NCI-H128 (cell line): Measurements from ENCODE around the gene IGFL4.
A peak's percentile ranks its signal among the peaks of the same experiment; 100 is the strongest.
"Not testable (repeated sequence)": the region's sequence is repeated elsewhere in the genome, so short reads cannot be mapped to it uniquely, and the experiment has no call there.

Source experiments
- DNase-seq: peaks from one replicate; lab custom pipeline; 2025; ENCODE audit not compliant: unreplicated experiment; lab: John Stamatoyannopoulos, UW

IGFL4 gene

GRCh38 chr19:46040952-46041500 is at the start of gene IGFL4:
IGFL4 (minus strand) TSS chr19:46041002; CDS start chr19:46040962, 40 bp downstream.
- peak; percentile 14 for DNase-seq

- no peak for DNase-seq
Observed at GRCh38 chr19:46090444-46090843, 49.6 kb upstream of the IGFL4 start.

- DNase-seq, result no peak
Observed at GRCh38 chr19:46089432-46089831, 48.6 kb upstream of the IGFL4 start.

DNA sequence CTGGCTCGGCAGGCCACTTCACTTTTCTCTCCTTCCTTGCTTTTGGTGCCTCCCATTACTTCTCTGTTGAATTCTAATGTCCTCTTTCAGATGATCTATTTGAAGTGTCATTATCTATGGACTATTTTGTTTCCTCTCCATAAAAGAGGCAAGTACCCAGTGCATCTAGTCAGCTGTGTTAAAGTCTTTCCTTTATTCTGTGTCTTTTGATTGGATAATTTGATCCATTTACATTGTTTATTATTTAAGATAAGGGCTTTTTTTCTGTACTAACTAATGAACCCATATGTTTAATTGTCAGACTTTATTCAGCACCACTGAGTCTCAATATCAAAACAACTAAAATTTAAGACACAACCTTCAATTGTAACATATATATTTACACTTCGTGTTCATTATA is 47.3 kb upstream of the IGFL4 start:
- DNase-seq, result no peak

GRCh38 chr19:46085888-46086287 is 45.1 kb upstream of the IGFL4 start:
- DNase-seq, result no peak

- DNase-seq, result no peak
Observed at GRCh38 chr19:46082728-46083050, 41.9 kb upstream of the IGFL4 start.

GRCh38 chr19:46081928-46082727 is 41.3 kb upstream of the IGFL4 start:
- no peak for DNase-seq

DNA sequence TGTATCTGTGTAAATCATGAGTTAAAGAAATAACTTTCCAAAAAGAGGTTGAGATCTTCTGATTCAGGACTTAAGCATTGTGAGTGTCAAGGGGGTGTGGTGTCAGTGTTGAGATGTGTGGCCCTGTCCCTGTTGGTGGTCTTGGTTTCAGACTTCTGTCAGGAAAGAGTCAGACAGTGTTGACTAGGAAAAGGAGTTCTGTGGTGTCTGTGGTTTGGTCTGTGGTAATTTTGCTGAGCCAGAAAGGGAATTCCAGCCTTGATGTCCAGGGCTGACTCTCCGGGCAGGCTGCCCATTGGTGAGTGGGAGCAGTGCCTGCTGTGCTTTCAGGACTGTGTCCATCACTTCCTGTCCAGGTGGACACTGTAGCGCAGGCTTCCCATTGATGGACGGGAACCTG is 39.8 kb upstream of the IGFL4 start:
- DNase-seq, result no peak

- no peak for DNase-seq
Observed at GRCh38 chr19:46079576-46079975, 38.8 kb upstream of the IGFL4 start.

DNA sequence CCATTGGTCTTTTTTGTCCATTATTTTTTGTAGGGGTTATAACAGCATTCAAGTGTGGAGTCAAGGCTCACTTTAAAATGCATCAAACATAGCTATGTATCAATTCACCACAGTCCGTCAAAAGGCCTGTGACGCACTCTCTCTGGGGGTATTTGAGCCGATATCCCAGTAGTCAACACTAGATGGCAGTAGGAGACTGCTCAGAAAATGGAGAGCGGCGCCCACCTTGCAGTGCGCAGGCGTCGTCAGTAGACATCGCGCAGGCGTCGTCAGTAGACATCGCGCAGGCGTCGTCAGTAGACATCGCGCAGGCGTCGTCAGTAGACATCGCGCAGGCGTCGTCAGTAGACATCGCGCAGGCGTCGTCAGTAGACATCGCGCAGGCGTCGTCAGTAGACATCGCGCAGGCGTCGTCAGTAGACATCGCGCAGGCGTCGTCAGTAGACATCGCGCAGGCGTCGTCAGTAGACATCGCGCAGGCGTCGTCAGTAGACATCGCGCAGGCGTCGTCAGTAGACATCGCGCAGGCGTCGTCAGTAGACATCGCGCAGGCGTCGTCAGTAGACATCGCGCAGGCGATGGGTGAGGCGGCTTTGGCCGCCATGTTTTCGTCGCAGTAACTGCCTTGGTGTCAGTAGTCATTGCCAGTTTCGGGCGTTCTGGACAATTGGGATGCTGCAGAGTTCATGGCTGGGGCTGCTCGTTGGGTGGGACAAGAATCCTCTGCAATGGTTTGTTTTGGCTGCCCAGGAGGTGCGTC is 38.0 kb upstream of the IGFL4 start:
- not testable (repeated sequence) for DNase-seq

DNA sequence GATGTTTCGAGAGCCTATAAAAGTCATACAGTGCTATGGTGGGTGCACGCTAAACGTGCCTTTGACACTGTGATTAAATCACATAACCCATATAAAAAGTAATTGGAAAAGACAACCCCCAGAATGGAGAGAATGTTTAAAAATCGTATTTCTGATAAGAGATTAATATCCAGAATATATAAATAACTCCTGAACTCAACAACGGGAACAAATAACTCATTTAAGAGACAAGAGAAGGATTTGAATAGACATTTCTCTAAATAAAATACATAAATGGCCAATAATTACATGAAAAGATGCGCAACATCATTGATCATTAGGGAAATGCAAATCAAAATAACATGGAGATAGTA is 37.0 kb upstream of the IGFL4 start:
- no peak for DNase-seq

DNA sequence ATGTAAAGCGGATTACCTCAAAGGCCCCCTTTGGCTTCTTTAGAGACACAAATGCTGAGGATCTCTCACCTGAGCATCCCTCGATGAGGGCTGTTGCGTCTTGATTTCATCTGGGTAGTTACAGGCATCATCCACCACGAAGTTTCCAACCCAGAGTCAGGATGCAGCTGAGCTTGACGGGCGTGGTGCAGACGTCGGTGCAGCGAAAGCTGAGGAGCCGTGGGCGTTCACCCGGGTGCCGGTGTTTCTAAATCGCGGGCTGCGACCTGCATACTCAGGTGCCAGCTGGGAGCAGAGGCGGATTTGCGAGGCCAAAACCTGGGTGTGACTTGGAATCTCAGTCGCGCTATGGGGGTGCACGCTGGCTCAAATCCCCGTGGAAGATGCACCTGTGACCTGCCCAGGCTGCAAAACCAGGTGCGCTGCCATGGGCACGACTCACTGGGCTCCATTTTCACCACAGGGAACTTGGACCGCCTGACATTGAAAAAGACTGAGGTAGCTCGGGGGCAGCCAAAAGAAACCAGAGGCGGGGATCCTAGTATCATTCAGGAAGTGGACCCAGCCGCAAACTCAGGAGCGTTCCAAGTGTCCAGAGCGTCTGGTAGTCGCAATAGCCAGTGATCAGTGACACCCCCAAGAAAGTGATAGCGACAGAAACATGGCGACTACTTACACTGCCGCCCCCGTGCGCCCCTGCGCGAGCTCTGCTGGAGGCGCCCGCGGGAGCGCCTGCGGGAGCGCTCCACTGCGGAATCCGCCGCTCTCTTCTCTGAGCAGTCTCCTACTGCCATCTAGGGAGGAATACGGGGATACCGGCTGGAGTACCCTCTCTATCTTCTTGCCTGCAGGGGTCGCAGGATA is 36.4 kb upstream of the IGFL4 start:
- peak; percentile 84 for DNase-seq

- no peak for DNase-seq
Observed at GRCh38 chr19:46076031-46076880, 35.5 kb upstream of the IGFL4 start.

- DNase-seq, result no peak
Observed at GRCh38 chr19:46073268-46073922, 32.6 kb upstream of the IGFL4 start.

DNA sequence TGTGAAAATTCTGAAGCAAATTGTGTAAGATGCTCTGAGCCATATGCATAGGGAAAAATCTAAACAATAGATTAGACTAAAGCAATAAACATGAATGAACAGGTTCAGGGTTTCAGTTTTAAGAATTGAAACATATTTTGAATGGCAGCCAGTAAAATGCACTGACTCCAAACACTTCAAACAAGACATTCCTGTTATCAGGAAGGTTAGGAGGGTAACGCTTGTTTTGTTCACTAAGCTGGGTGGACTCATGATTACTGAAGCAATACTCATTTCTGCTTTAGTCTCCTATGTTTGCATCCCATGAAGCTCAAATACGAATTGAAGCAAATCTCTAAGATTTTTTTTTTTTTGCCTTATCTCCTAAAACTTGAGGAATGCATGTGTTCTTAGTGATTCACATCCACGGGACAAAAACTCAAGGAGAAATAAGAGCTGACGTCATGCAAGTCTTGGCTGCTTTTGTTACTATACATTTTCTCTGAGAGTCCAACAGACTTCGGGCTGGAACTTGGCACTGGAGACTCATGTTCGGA is 29.1 kb upstream of the IGFL4 start:
- no peak for DNase-seq

GRCh38 chr19:46068345-46069258 is 27.8 kb upstream of the IGFL4 start:
- no peak for DNase-seq

GRCh38 chr19:46067691-46068090 is 26.9 kb upstream of the IGFL4 start:
- DNase-seq, result no peak

GRCh38 chr19:46066471-46066870 is 25.7 kb upstream of the IGFL4 start:
- no peak for DNase-seq
